D721Med (cell line): Measurements from ENCODE around the gene DRD1.
A peak's percentile ranks its signal among the peaks of the same experiment; 100 is the strongest.

ENCODE experiments used
- DNase-seq: peaks from one replicate; pipeline ENCODE4 v3.0.0; 2011; ENCODE audit warnings: low spot score; ENCODE audit not compliant: insufficient read length
- FAIRE-seq: peaks from 2 replicates; lab custom pipeline; 2011; peaks lifted over from hg19 to GRCh38; lab: Jason Lieb, UNC
- CTCF ChIP-seq: IDR thresholded peaks from 2 replicates; pipeline ENCODE4 v1.5.1; 2012; ENCODE audit warnings: mild to moderate bottlenecking, control low read depth; ENCODE audit not compliant: insufficient read depth; ENCODE audit errors: missing control alignments

DRD1 gene

GRCh38 chr5:175485631-175486030 lies 41.6 kb upstream of the DRD1 start:
- DNase-seq, result no peak
- no peak for FAIRE-seq
- no peak for TF ChIP-seq CTCF

GRCh38 chr5:175484829-175485228 lies 40.8 kb upstream of the DRD1 start:
- FAIRE-seq (no peak), DNase-seq (no peak)
- no peak for TF ChIP-seq CTCF

DNA sequence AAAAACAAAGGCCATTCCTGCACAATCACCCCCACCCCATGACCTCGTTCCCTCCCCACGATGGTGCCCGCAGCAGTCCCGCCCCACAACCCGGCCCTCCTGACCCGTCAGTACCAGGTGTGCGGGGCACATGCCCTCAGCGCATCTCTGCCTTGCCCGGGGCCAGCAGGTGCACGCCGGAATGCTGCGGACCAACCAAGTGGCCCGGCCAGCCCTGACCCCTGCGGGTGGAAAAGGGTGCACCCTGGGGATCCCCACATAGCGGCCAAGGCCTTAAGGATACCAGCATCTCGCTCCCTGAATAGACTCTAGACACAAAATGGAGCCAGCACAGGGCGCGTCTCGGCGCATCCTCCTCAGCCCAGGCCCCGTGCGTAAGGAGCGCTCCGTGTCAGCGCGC lies 40.3 kb upstream of the DRD1 start:
- DNase-seq (no peak), FAIRE-seq (no peak)
- TF ChIP-seq CTCF, result no peak

GRCh38 chr5:175483337-175483736 lies 39.4 kb upstream of the DRD1 start:
- DNase-seq (no peak), FAIRE-seq (no peak)
- no peak for TF ChIP-seq CTCF

DNA sequence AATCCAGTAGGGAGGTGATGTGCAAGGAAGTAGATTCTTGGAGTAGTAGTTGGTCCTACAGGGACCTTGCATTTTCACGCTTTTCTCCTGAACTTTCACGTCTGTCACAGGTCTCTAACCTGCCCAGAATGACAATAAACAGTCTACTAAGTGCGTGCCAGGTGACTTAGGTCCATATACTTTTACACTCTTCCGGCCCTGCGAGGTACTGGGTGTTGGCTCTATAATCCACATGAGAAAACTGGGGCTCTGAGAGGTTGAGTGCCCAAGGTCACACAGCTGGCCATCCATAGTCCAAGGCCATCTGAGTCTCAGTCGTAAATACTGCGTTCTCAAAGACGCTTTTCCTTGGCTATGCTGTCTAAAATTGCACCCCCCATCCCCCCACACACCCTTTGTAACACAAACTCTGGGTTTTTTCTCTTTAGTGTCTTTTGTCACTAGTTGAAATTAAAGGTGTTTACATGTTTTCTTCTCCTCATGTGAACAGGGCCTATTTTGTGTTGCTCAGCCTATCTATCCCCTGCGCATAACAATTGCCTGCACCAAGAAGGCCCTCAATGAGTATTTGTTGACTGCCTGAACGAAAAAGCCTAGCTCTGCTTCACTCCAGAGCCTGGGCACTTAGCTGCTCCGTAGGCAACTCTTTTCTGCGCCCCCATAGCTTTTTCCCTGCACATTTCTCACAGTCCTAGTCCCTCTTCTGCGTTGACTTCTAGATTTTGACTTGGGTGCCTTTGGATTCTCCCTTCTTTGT lies 35.3 kb upstream of the DRD1 start:
- no peak for FAIRE-seq
- no peak for TF ChIP-seq CTCF
- no peak for DNase-seq

DNA sequence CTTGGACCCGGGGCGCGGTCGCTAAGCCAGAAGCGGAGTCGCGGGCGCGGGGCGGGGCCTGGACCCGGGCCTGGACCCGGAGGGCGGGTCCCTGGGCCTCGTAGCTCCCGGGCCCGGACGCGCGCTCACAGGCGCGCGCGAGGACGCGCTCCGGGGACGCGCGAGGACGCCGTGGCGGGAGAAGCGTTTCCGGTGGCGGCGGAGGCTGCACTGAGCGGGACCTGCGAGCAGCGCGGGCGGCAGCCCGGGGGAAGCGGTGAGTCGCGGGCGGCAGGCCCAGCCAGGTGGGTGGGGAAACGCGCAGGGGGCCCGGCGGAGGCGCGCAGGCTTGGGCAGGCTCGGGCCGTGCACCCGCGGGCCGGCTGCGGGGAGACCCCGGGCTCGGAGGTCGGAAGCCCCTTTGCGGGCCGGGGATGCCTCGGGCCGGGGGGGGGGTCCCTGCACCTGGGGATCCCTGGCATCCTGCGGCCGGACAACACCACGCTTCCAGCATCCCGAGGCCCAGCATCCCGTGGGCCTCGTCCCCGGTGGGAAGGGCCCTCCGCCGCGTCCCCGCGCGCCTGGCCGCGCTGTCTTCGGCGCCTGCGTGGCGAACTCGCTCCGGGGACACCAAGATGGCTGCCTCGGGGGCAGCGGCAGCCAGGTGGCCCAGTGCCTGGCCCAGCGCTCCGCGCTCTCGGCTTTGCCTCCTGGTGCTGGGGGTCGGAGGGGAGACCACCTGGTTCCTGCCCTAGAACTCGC lies 34.6 kb upstream of the DRD1 start, which contains the start of gene SFXN1:
Gene SFXN1 (plus strand): TSS at position 177 of the 741 bp plus-strand sequence. CDS start 13,544 bp downstream, outside the sequence.
- no peak for TF ChIP-seq CTCF
- DNase-seq, result peak; percentile 94
- FAIRE-seq, result no peak

GRCh38 chr5:175478008-175478383 lies 34.0 kb upstream of the DRD1 start:
- no peak for TF ChIP-seq CTCF
- FAIRE-seq, result no peak
- DNase-seq, result no peak
